Keratinocyte (primary cell): ENCODE measurements around the gene RASGEF1C.

Experiments used
- EZH2 ChIP-seq: IDR thresholded peaks from one replicate; pipeline ENCODE4 v1.6.1; 2012; ENCODE audit warnings: inconsistent platforms, mild to moderate bottlenecking, low read length, moderate library complexity
- TF ChIP-seq, protein P1 (sequence below), 3 experiments: IDR thresholded peaks in 1 of 3; conservative IDR thresholded peaks in 1 of 3; optimal IDR thresholded peaks in 1 of 3; 2 replicates in 2 of 3; 3 replicates in 1 of 3; pipeline versions ENCODE3 to v1.5.1; 2011; ENCODE audit warnings: low read length in 3 of 3, mild to moderate bottlenecking in 3 of 3, moderate library complexity in 2 of 3, control low read depth in 1 of 3, inconsistent platforms in 1 of 3; ENCODE audit not compliant: insufficient read depth in 2 of 3; ENCODE audit errors: extremely low read depth in 1 of 3

DNA sequence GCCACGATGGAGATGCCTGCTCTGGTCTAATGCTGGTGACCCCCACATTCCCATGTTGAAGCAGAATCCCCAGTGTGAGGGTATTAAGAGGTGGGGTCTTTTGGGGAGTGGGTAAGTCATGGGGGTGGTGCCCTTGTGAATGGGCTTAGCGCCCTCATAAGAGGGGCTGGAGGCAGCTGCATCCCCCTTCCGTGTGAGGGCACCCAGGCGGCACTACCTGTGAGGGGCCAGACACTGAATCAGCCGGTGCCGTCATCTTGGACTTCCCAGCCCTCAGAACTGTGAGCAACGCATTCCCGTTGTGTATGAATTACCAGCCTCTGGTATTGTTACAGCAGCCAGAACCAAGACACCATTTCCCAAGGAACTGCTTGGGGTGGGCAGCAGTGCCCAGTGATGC is 110.5 kb downstream of the RASGEF1C start:
- TF ChIP-seq, protein P1, sequence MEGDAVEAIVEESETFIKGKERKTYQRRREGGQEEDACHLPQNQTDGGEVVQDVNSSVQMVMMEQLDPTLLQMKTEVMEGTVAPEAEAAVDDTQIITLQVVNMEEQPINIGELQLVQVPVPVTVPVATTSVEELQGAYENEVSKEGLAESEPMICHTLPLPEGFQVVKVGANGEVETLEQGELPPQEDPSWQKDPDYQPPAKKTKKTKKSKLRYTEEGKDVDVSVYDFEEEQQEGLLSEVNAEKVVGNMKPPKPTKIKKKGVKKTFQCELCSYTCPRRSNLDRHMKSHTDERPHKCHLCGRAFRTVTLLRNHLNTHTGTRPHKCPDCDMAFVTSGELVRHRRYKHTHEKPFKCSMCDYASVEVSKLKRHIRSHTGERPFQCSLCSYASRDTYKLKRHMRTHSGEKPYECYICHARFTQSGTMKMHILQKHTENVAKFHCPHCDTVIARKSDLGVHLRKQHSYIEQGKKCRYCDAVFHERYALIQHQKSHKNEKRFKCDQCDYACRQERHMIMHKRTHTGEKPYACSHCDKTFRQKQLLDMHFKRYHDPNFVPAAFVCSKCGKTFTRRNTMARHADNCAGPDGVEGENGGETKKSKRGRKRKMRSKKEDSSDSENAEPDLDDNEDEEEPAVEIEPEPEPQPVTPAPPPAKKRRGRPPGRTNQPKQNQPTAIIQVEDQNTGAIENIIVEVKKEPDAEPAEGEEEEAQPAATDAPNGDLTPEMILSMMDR (optimal IDR thresholded peaks at IDR 0.05 in 1 of 3, IDR thresholded peaks at IDR 0.05 in 1 of 3, conservative IDR thresholded peaks at IDR 0.05 in 1 of 3; ENCODE audit: extremely low read depth in 1 of 3, insufficient read depth in 2 of 3, low read length in 3 of 3): no peak
- no peak for TF ChIP-seq EZH2
